HL-60/S4 treated with phorbol 12-myristate 13-acetate at 8.2 ng/mL for 4 days and 3 days (cell line): ENCODE measurements around the gene FGF8.

ENCODE experiments used
- in situ Hi-C: fragments of 300-500 bp; cut with MboI; formaldehyde crosslinking; loops from 2 replicates; pipeline ENCODE4 v1.15.0; 2022; ENCODE audit warnings: low sequenced_read_pairs

Gene FGF8

GRCh38 chr10:101771380-101771779, 4.5 kb downstream of the FGF8 start:
- in situ Hi-C loops, result no loop called here

- in situ Hi-C loops, result no loop called here
Observed at GRCh38 chr10:101770331-101771215, 5.3 kb downstream of the FGF8 start.

- in situ Hi-C loops, result no loop called here
Observed at GRCh38 chr10:101769541-101770180, 6.3 kb downstream of the FGF8 start.

- in situ Hi-C loops, result no loop called here
Observed at GRCh38 chr10:101768791-101769170, 7.1 kb downstream of the FGF8 start.

- in situ Hi-C loops, result no loop called here
Observed at GRCh38 chr10:101767966-101768790, 7.7 kb downstream of the FGF8 start.

- in situ Hi-C loops, result no loop called here
Observed at GRCh38 chr10:101767600-101767945, 8.3 kb downstream of the FGF8 start.

GRCh38 chr10:101766753-101767599, 8.9 kb downstream of the FGF8 start:
- in situ Hi-C loops, result no loop called here

- in situ Hi-C loops, result no loop called here
Observed at GRCh38 chr10:101766306-101766705, 9.6 kb downstream of the FGF8 start.

- in situ Hi-C loops, result no loop called here
Observed at GRCh38 chr10:101763141-101763846, 12.6 kb downstream of the FGF8 start.

GRCh38 chr10:101762736-101763135, 13.2 kb downstream of the FGF8 start:
- in situ Hi-C loops, result no loop called here

- in situ Hi-C loops, result no loop called here
Observed at GRCh38 chr10:101761226-101761625, 14.7 kb downstream of the FGF8 start.

- in situ Hi-C loops, result no loop called here
Observed at GRCh38 chr10:101760510-101760909, 15.4 kb downstream of the FGF8 start.

- in situ Hi-C loops, result no loop called here
Observed at GRCh38 chr10:101759309-101760247, 16.3 kb downstream of the FGF8 start.

GRCh38 chr10:101758858-101759257, 17.1 kb downstream of the FGF8 start:
- in situ Hi-C loops, result no loop called here

- in situ Hi-C loops, result no loop called here
Observed at GRCh38 chr10:101752241-101752640, 23.7 kb downstream of the FGF8 start.

GRCh38 chr10:101749047-101750016, 26.6 kb downstream of the FGF8 start:
- in situ Hi-C loops, result no loop called here

- in situ Hi-C loops, result no loop called here
Observed at GRCh38 chr10:101748496-101748895, 27.4 kb downstream of the FGF8 start.
